IMR-90 (cell line): ENCODE measurements around the gene GMNN.

Source experiments
- BHLHE40 ChIP-seq: fragments of 150-350 bp; IDR thresholded peaks from 2 replicates; pipeline ENCODE4 v1.6.1; 2016; ENCODE audit warnings: mild to moderate bottlenecking, low read depth, low read length
- CEBPB ChIP-seq: IDR thresholded peaks from 2 replicates; pipeline ENCODE4 v1.6.1; 2012; ENCODE audit warnings: low read depth, low read length, improper control_type of control experiment
- ELK1 ChIP-seq: fragments of 150-350 bp; IDR thresholded peaks from 2 replicates; pipeline ENCODE4 v1.6.1; 2016; ENCODE audit warnings: low read depth, mild to moderate bottlenecking, low read length, moderate library complexity, borderline replicate concordance
- MAFK ChIP-seq: IDR thresholded peaks from 2 replicates; pipeline ENCODE4 v1.6.1; 2012; ENCODE audit warnings: low read depth, low read length, improper control_type of control experiment
- MXI1 ChIP-seq: IDR thresholded peaks from 2 replicates; pipeline ENCODE4 v1.6.1; 2012; ENCODE audit warnings: low read depth, mild to moderate bottlenecking, low read length, moderate library complexity, borderline replicate concordance
- POLR2A ChIP-seq: IDR thresholded peaks from 2 replicates; pipeline ENCODE4 v1.6.1; 2012; ENCODE audit warnings: mild to moderate bottlenecking, low read depth, low read length
- RAD21 ChIP-seq: IDR thresholded peaks from 2 replicates; pipeline ENCODE4 v1.6.1; 2012; ENCODE audit warnings: low read length, improper control_type of control experiment
- RFX5 ChIP-seq: IDR thresholded peaks from 2 replicates; pipeline ENCODE4 v1.8.0; 2012; ENCODE audit warnings: low read depth, mild to moderate bottlenecking, low read length, moderate library complexity
- SMC3 ChIP-seq: fragments of 150-350 bp; IDR thresholded peaks from 2 replicates; pipeline ENCODE4 v1.6.1; 2016; ENCODE audit warnings: low read depth, mild to moderate bottlenecking, antibody characterized with exemption, low read length, moderate library complexity
- TF ChIP-seq, protein P1 (sequence below): conservative IDR thresholded peaks from 2 replicates; pipeline ENCODE4 v1.5.1; 2012; ENCODE audit warnings: mild to moderate bottlenecking, low read depth, low read length, improper control_type of control experiment
- TF ChIP-seq, protein P2 (sequence below): fragments of 150-350 bp; IDR thresholded peaks from 2 replicates; pipeline ENCODE4 v1.6.1; 2017; ENCODE audit warnings: mild to moderate bottlenecking, antibody characterized with exemption, low read length, low read depth

DNA sequence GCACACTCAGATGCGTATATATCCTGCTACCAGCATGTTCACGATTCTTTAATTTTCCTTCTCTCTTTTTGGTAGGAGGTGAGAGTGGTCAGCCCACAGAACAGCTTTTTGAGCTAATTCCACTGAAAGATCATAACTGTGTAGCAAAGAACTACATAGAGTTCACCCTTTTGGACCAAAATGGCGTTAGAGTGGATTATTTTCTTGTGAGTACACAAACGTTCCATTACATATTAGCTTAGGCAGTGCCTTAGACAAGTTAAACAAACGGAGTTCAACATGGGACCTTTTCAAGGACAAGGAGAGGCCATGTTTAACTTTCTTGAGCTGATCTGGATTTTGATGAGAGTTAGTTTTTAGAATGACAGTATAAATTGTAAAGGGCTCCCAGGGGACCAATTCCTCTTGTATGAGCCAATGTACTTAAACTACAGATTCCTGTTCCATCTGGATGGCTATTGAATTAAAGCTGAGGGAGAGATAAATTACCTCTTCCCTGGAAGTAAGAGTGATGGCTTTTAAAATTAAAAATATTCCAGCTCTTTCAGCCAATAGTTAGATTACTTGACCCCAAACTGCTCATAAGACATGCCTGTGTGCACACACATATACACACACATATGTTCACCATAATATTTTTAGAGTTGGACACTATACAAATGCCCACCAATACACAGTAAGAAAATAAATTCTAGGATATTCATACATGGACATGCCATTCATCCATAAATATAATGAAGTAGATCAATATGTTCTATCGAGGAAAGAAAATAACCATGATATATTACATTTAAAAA lies 49.6 kb downstream of the GMNN start:
- TF ChIP-seq, protein P1, sequence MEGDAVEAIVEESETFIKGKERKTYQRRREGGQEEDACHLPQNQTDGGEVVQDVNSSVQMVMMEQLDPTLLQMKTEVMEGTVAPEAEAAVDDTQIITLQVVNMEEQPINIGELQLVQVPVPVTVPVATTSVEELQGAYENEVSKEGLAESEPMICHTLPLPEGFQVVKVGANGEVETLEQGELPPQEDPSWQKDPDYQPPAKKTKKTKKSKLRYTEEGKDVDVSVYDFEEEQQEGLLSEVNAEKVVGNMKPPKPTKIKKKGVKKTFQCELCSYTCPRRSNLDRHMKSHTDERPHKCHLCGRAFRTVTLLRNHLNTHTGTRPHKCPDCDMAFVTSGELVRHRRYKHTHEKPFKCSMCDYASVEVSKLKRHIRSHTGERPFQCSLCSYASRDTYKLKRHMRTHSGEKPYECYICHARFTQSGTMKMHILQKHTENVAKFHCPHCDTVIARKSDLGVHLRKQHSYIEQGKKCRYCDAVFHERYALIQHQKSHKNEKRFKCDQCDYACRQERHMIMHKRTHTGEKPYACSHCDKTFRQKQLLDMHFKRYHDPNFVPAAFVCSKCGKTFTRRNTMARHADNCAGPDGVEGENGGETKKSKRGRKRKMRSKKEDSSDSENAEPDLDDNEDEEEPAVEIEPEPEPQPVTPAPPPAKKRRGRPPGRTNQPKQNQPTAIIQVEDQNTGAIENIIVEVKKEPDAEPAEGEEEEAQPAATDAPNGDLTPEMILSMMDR = no peak
- TF ChIP-seq, protein P2, sequence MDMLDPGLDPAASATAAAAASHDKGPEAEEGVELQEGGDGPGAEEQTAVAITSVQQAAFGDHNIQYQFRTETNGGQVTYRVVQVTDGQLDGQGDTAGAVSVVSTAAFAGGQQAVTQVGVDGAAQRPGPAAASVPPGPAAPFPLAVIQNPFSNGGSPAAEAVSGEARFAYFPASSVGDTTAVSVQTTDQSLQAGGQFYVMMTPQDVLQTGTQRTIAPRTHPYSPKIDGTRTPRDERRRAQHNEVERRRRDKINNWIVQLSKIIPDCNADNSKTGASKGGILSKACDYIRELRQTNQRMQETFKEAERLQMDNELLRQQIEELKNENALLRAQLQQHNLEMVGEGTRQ = no peak
- TF ChIP-seq RAD21 = no peak
- no peak for TF ChIP-seq BHLHE40
- no peak for TF ChIP-seq POLR2A
- no peak for TF ChIP-seq SMC3
- no peak for TF ChIP-seq ELK1
- TF ChIP-seq MXI1 = no peak
- no peak for TF ChIP-seq RFX5
- no peak for TF ChIP-seq CEBPB
- TF ChIP-seq MAFK = no peak
